ENCODE results near the gene ZC3H12D.

Gene ZC3H12D

GRCh38 chr6:149439626-149440025, 45.2 kb downstream of the ZC3H12D start:
- no peak for DNase-seq

GRCh38 chr6:149438855-149439254, 46.0 kb downstream of the ZC3H12D start:
- no peak for DNase-seq

DNA sequence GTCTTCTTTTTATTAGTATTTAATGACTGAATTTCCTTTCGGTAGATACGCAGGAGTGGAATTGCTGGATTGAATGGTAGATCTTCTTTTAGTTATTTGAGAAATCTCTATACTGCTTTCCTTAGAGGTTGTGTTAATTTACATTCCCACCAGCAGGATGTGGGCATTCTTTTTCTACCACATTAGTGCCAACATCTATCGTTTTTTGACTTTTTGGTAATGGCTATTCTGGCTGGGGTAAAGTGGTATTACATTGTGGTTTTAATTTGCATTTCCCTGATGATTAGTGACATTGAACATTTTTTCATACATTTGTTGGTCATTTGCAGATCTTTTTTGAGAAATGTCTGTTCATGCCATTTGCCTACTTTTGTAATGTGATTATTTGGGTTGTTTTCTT, 47.6 kb downstream of the ZC3H12D start:
- no peak for DNase-seq

DNA sequence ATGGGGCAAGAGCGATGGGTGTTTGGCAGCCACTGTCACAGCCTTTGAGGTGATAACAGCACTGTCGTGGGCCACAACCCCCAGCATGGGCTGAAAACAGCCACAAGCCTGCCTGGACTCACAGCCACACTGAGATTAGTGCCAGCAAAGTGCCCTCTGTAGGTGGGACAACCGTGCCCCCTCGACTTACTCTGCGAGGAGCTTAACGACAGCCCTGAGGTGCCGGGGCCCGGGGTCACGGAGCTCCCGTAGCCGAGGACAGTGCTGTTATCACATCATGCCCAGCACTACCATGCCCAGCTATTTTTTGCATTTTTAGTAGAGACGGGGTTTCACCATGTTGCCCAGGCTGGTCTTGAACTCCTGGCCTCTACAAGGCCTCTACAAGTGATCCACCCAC, 48.2 kb downstream of the ZC3H12D start:
- no peak for DNase-seq

DNA sequence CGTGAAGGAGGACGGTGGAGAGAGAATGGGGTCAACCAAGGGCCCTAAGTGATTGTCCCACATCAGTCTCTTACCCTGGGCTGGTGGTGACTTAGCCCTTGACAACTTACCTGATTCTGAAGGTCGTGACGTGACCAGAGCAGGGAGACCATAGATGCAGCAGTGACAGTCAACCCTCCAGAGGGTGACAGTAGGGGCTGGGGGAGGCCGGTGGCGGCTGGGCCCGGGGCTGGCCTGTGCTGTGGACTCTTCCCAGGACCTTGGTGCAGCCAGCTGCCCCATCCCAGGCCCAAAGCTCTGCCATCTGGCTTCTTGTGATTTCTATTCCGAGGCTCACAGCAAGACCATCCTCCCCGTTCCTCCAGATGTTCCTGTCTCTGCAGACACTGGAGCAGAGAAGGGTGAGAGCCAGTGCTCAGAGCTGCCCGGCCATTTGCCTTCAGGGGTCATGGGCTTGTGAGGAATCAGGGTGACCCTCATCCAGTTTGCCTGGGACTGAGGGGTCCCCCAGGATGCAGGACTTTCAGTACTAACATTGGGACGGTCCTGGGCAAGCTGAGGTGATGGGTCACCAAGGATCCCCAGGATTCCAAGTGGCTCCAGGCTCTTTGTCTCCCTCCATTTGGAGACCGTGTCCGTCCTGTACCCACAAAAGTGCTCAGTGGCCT, 48.8 kb downstream of the ZC3H12D start:
- DNase-seq = no peak

DNA sequence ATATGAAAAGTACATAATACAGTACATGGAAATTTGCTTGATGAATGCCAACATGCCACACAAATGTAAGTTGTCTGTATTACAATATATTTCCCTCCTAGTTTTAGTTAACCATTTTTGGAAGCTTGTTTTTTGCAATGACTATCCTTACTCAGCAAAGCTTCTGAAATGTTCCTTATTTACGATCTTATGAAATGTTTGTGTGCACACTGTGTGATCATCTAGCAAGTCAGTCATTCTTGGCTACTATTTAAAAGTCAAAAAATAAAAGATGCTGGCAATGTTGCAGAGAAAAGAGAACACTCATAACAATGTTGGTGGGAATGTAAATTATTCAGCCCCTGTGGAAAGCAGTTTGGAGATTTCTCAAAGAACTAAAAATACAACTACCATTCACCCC, 50.9 kb downstream of the ZC3H12D start:
- no peak for DNase-seq

DNA sequence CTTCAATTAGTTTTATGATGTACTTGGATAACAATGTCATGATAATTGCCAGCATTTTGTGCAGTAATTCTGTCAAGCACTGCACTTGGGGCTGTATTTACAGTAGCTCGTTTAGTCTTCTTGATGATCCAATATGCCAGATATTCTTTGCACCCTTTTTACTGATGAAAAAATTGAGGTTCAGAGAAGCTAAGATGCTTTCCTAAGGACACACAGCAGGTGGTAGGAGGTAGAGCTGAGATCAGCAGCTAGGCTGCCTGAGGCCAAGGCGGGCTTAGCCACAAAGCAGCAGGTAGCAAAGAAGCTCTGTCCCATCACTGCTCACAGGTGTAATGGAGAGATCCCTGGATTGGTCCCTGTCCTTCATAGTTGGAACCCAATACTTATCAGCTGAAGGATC, 51.4 kb downstream of the ZC3H12D start:
- no peak for DNase-seq

DNA sequence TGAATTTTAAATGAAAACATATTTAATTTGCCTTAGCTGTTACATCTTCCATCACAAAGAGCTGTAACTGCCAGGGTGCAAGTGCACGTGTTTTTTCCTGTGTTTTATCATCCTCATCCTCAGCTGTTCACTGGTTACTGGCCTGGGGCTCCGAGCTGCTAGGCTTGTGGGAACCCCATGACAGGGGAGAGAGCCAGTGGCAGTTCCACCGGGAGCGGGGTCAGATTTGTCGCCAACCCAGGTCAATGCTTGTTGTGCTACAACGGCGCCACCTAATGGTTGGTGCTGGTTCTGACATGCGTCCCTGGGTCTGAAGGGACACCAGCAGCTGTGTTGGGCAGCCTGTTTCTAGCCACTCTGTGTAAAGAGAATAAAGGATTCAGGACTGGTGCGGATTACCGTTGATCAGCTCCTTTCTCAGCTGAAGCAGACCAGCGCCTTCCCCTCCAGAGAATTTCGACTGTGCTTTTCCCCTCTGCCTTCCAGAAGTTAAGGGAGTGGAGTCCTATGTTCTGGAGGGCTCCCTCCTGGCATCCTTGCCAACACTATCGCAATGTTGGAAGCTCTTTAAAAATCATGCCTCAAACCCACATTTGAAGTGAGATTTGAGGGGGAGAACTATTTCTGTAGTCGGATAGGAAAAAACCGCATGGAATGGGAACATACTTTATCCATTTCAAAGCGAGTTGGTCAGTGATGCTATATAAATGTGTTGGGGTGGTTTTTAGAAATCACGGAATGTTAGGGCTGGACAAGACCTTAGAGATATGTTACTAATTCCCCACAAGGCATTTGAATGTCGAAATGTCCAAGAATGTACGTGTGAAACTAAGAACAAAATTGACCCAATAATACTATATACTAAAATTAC, 52.7 kb downstream of the ZC3H12D start:
- no peak for DNase-seq

DNA sequence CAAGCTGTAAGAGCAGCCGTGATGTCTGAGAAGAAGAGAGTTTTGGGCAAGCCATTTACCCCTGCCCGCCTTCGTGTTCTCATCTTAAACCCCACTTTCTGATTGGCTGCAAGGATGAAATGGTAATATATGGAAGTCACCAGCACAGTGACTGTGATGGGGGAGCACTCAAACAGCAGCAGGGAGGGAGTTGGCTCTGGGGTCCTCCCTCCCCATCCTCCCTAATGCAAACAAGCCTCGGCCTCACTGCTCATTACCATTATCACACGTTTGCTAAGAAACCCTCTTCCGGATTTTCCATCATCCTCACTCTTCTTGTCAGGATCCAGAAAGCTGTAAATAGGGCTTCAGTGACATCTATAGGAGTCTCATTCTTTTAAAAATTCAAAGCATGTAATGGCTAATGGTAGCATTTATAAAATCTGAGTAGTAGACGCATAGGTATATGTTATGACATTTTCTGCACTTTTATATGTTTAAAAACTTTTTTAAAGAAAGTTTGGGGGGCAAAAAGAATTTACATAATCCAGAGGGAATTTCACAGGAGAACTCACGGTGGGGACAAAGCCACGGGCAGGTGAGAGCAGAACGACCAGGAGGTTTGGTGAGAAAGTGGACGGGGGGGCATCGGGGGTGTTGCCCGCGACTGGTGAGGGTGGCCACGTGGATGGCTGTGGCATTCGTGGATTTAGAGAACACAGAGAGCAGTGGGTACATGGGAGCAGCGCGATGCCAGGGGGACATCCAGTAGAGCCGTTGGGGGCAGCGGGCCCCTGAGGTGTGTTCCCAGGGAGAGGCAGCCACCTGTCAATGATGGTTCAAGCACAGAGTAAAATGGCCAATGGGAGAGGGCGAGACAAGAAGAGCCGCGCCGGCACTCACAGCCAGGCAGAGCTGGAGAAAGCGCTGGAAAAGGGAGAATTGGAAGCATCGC, 55.1 kb downstream of the ZC3H12D start:
- no peak for DNase-seq

DNA sequence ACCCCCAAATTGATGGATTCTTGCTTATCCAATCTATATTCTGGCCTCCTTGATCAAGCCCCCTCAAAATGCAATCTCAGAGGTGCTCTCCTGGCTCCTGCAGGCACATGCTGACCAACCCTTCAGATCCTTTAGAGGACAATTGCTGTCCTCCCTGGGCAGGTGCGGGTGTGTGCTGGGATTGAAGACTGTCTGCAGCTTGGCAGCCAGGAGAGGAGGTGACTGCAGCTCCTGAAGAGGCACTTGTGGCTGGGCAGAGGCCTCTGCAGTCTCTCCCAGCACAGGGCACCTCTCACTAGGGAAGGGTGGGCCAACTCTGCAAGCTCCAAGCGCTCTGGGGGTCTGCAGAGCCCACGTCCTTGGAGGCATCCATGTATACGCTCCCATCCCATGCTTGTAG, 56.2 kb downstream of the ZC3H12D start:
- no peak for DNase-seq

- no peak for DNase-seq
Measured at GRCh38 chr6:149425754-149426153, 59.1 kb downstream of the ZC3H12D start.

DNA sequence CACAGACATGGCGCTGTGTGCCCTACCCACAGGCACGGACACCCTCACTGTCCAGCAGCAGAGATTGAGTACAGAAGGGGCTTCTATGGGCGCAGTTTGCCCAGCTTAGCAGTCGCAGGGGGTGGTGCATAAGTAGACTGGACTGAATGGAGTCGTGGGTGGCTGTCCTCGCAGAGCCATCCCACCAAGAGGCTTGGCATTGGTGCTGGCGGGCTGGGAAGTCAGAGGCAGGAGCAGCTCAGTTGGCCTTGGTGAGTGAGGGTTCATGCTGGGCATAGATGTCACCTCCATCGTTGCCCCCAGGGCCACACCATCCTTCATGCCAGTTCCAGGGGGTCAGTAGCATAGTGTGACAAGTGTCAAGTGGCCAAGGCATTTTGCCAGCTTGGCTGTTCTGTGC, 59.6 kb downstream of the ZC3H12D start:
- no peak for DNase-seq

DNA sequence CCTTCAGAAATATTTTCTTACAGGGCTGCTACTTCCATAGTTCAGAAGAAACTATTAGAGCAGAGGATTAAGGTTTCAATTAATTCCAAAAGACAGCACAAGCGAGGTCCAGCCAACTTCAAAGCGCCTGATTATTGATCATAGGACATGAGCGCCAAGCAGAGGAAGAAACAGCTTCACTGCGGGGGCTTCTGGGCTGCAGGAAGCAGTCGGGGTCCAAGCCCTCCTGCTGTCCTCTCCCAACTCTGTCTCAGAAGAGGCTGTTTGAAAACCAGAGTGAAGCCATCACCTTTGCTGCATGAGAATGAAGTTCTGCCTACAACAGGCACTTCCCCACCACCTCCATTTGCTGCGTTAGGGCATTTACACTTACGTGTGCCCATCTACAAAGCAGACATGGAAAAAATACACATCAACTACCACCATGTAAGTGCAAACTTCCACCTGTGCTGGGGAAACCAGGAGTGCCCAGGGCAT, 60.8 kb downstream of the ZC3H12D start:
- no peak for DNase-seq

- no peak for DNase-seq
Measured at GRCh38 chr6:149422581-149422980, 62.2 kb downstream of the ZC3H12D start.

DNA sequence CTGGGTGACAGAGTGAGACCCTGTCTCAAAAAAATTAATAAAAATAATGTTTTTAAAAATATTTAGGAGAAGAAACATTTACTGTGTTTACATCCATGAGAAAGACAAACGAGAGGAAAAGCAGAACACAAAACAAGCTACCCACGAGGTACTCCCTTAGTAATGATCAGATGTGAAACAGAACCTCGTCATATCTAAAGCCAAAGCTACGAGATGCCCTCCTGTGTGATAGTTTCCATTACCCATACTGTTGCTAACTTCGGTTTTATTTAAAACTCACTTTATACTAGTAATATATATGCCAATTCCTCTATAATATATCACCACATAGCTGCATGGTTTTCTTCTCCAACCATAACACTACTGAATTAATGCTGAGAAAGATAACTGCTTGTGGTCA, 63.7 kb downstream of the ZC3H12D start:
- DNase-seq = no peak

DNA sequence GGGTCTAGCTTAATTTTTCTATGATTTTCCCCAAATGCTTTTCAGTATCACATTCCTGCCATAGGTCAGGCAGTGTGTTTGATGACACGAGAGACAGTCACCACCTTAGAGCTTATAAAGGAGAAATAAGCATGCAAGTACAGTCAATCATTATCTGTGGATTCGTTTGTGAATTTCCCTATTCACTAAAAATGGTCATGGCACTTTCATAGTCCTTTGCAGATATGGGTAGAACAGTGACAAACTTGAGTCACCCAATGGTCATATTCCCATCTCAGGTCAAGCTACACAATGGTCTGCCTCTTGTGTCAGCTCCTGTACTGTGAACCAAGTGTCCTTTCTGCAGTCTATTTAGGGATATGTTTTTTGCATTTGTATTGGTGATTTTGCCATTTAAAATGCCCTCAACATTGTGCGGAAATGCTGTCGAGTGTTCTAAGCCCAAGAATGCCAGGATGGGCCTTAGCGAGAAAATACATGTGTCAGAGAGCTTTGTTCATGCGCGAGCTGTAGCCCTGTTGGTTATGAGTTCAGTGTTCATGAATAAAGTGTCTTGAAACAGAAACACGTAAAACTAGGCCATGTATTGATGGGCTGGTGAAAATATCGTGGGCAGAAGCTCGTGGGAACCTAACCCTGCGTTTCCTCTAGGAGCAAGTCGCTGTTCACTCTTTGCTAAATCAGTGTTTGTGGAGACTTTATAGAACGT, 65.0 kb downstream of the ZC3H12D start:
- DNase-seq = no peak

GRCh38 chr6:149414821-149415220, 70.0 kb downstream of the ZC3H12D start:
- DNase-seq = no peak

GRCh38 chr6:149414009-149414408, 70.8 kb downstream of the ZC3H12D start:
- DNase-seq = no peak

GRCh38 chr6:149410557-149410956, 74.3 kb downstream of the ZC3H12D start:
- DNase-seq = no peak

- DNase-seq = no peak
Measured at GRCh38 chr6:149409617-149410016, 75.2 kb downstream of the ZC3H12D start.

GRCh38 chr6:149405823-149406765, 78.7 kb downstream of the ZC3H12D start:
- DNase-seq = peak; percentile 42

All from SIG-M5 (cell line).